GM18498 (cell line): ENCODE measurements around the gene UBE2J1.

Experiments used
- ATAC-seq: cut with Tn5 transposase; IDR thresholded peaks from one replicate; pipeline ENCODE4 v1.9.1; 2021; ENCODE audit warnings: mild to moderate bottlenecking, moderate library complexity; ENCODE audit not compliant: unreplicated experiment

The UBE2J1 gene

DNA sequence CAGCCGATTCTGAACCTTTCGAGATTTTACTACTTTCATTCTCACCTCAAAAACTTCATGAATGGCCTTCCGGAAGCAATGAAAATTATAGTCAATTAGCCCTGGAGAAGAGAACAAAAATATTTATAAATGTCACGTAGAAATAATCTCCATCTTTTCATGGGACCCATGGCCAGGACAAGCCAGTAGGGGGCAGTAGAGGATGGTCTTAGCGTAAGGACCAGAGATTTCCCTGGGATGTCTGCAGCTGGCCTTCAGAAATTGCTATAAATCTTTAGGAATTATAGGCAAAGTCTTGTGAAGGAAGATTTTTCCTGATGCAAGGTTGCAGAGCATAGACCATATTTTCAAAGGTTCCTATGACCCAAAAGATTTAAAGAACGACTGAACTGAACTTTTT is 15.6 kb upstream of the UBE2J1 start:
- ATAC-seq, result no peak

DNA sequence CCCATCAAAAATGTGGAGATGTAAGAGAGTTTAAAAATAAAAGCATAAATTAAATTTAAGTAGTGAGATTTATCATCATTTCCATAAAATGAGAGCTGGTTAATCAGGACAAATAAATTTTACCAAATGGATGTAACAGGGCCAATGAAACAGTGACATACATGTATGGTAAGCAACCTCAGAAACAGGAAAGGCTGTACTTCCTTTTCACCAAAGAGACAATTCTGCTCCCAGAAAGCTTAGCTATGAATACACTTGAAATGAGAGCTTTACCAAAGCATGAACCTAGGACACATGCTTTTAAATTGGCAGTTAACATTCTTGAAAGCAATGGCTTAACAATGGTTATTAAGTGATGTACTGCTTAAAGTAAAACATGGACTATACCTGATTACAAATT is 12.1 kb upstream of the UBE2J1 start:
- no peak for ATAC-seq

DNA sequence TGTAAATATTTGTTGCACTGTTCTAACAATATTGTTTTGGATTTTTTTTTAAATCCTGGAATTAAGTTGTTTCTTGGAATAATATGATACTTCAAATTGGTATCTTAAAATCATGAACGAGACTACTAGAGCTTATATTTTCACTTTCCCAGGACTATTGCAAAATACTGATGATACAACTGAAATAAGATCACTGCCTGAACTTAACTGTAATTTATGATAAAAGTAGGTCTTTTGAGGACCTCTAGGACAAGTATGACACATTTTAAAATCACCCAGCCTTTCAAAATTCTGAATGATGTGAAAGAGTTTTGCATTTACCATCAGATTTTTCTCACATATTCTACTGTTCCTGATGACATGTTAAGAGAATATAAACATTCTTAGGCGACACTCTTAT is 8.6 kb upstream of the UBE2J1 start:
- ATAC-seq, result no peak

DNA sequence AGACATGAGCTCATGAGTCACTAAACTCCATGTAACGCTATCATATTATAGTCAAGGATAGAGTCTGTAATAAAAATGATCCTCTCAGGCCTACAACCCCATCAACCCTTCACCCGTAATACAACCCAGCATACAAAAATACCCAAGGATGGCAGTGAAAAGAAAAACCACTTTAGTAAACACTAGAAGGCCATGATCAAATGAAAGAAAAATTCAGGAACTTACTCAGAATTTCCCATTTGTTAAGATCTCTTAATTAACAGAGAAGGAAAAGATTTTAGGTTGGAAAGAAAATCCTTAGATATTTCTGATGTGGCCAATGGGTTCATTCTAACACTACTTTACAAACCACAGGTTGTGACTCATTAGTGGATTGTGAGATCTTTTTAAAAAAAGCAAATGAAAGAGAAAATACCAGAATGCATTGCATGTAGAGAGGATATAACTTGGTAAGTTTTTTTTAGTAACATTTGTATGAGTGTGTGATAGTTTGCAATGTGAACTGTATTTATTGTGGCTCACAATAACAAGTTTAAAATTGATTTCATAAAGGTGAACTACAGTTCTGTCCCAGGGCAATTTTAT is 8.0 kb upstream of the UBE2J1 start:
- ATAC-seq, result peak; percentile 51

DNA sequence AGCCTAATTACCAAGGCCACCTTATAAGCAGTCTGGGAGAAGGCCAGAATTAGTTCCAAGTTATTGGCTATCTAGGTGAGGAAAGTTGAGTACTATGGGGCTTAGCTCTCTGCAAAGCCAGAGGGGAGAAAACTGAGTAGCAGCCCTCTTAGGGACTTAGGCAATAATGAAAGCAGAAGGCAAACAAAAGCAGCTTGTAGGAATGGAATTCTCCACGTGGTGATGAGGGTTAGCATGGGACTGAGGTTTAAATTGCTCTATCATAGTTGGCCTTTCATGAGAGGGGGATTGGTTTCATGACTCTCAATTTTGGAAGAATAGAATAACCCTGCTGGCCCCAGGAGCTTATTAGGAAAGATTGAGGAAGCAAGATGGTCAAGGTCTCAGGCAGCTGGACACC is 7.0 kb upstream of the UBE2J1 start:
- no peak for ATAC-seq

DNA sequence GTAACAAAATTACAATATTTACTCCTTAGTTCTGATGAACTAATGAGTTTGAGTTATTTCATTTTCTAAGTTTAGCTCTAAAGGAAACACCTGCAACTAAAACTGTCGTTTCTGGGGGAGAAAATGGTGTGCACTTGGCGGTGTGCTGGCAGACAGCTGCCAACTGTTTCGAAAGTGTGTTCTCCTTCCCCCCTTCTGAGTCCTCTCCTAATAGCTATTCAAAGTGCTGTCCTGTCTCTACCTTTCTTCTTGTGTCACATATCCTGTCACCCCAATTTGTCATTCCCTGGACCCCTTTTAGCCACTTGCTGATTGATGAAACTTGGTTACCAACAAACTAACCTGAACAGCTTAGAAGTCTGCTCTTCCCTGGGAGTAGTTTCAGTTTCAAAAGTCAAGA is 4.9 kb upstream of the UBE2J1 start:
- ATAC-seq, result peak; percentile 54

DNA sequence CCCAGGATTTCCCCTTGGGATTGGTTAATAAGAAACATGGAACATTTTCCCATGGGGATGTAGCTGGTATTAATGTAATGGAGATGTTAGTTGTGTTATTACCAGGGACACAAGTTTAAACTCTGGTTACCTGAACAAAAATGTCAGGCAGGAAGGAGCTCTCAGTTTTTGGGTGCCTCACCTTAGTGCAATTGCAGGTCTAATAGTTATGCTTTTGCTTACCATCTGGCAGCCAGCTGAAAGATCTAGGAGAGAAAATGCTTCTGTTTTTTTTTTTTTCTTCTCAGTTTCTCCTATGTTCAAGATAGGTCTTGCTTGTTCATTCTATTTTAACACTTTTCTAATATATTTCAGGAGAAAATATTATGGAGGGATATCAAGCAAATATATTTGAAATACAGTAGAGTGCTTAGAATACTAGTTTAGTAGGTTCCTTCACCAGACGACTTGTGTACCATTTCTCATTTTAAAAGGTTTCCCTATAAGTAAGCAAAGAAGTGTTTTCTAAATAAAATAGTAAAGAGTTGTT is 4.2 kb upstream of the UBE2J1 start:
- no peak for ATAC-seq

DNA sequence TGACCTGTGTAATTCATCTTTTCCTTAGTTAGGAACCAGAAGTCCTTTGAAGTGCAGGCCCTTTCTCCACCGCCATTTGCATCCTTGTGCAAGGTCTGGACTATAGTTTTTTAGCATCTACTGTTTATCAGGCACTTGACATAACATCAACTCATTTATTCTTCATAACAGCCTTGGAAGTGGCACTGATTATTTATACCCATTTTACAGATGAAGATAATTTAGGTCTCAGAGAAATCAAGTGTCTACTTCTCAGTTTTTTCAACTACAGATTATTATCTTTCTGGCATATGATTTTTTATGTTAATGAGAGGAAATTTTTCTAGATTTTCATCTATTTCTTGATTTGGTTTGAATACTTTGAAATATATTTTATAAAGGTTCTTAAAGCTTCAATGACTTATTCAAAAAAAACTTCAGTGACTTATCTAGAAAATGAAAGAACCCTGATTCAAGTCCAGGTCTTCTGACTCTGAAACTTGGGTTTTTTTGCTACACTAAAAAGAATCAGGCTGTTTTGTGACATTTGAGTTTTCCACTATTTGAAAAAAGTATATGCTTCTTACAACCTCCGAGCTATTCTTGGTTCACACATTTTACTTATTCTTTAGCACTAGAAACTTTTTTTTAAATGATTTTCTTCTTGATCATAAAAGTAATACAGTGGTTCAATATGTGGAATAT is 3.1 kb upstream of the UBE2J1 start:
- no peak for ATAC-seq

DNA sequence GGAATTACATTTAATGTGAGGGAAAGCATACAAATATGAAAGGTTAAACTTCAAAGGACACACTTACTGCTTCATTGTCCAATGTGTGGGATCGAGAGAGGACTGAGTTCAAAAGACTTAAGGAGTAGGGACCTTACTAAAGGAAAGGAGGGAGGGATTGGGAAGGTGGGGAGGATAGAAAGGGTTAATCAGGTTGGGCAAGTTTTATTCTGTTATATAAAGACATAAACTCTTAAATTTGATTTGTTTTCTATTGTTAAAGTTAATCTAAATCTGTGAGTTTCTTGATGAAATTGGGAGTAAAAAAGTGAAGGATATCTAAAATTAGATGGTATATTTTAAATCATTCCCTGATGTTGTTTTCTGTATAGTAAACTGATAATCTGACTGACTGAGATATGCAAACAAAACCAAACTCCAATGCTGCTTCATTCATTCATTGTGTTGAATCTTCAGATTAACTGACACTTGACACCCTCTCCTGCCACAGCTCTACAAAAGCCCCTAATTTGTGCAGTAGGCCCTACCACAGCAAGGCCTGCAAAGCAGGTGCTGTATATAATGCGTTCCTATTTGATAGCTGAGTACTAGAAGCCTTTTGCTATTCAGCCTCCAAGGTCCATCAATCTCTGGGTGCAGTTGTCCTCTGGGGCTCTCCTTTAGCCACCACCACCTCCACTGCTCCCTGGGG is 1.3 kb upstream of the UBE2J1 start:
- ATAC-seq, result no peak

DNA sequence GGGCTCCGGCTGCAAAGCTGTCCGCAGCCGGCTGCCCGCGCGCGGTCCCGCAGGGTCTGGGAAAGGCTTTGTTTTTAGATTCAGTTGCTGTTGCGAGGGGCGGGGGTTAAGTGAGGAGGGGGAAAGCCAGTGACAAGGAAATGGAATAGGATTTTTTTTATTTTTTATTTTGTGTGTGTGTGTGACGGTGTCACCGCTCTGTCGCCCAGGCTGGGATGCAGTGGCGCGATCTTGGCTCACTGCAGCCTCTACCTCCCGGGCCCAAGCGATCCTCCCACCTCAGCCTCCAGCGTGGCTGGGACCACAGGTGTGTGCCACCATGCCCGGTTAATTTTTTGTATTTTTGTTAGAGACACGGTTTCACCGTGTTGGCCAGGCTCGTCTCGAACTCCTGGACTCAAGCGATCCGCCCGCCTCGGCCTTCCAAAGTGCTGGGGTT is 615 bp upstream of the UBE2J1 start:
- ATAC-seq, result no peak

DNA sequence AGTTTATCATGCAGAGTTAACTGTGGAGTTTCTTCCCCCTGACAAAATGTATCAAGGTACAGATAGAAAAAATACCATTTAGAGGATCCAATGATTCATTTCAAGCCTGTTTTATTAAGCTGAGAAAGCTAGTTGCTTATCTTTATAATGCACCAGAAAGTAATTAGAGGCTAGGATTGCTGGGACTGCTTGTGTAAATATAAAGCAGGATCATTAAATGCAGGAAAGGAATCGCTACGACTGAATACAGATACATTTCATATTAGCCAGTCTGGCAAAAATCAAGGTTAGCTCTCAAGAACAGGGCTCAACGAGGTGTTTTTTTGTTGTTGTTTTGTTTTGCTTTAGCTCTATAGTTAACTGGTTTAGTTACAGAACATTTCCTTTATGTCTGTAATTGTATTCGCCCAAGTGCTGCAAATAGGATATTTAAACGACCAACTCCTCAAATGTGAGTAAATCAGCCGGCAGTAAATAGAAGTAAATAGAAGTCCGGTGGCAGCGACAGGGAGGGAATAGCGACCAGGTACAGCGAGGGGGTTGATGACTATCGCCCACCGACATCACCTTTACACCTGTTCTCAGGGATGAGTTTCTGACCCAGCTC is 748 bp downstream of the UBE2J1 start:
- no peak for ATAC-seq

DNA sequence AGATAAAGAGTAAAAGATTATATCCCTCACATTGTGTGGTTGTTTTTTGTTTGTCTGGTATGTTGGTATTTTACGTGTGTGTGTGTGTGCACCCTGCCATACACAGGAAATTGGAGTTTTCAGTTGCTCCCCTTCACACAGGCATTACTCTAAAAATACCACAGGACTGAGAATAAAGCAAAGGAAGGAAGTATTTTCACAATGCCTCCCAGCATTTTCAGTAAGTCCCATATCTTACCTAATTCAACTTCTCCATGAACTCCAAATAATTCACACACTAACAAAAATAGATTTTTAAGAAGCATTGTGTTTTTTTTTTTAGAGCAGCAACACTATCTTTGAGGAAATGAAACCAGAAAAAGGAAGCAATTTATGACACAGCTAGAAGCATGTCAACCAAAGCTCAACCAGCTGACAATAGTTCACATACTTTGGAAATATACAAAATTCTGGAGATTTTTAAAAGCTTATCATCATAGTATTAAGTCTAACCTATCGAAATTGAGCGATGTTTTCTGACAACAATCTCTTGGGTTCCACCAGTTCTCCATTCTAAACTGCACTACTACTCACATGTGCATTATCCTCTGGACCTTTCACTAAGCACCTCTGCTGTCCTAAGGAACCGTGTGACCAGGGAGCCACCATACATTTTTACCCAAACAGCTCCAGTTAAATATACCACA is 2.1 kb downstream of the UBE2J1 start:
- ATAC-seq, result peak; percentile 38

DNA sequence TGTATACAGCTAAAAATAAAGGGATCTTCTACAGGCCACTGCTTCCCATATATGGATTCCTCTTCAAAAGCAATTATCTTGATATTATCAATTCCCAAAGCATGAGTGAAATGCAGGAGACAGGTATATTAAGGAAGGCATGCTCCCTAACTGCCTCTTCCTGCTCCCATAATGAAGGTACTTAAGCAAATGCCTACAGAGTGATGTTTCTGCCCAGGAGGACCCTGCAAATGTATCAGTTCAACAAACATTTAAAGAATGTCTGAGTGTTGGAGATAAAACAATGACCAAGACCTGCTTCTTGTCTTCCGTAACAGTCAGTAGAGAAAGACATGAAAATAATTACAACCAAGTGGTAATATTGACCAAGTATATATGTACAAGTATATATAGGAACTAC is 4.2 kb downstream of the UBE2J1 start:
- no peak for ATAC-seq

DNA sequence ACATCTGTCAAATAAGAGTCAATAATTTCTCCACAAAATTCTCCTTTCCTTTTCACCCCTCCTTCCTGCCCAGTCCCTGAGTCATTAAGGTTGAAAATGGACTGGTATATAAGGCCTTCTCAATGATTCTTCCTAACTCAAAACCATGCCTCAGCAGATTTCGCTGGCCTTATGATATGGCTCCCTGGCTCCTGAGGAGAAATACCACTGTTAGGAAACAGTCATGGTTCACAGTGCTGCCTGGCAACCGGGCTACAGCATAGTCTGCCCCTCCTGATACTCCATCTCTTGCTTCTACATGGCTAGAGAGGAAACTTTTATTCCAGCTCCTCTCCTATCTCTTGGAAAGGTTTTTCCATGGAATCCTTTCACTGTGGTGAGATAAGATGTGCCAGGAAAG is 4.7 kb downstream of the UBE2J1 start:
- ATAC-seq, result no peak

DNA sequence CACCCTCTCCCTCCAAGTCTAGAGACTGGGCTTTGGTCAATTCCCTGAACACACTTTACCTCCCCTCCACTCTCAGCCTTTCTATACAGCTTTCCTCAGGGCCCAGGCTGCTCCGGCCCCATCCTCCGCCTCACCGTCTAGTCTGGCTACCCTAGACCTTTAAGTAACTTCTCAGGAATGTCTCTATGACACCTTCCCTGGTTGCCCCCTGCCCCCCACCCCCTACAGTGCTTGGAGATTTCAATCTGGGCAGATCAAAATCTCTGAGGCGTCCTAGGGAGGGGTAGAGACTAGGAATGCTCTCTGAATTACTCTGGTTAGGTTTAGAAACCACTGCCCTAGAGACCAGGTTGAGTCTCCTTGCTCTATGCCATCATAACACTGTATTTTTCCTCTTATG is 6.1 kb downstream of the UBE2J1 start:
- no peak for ATAC-seq

DNA sequence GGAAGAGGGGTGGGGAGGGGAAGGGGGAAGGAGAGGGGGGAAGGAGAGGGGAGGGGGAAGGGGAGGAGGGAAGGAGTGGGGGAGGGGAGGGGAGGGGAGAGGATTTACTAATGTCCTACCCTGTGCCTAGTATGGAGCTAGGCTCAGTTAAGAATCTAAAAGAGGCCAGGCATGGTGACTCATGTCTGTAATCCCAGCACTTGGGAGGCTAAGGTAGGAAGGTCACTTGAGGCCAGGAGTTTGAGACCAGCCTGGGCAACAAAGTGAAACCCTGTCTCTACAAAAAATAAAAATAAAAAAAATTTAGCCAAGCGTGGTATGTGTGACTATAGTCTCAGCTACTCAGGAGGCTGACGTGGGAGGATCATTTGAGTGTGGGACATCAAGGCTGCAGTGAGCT is 13.0 kb downstream of the UBE2J1 start:
- ATAC-seq, result no peak

DNA sequence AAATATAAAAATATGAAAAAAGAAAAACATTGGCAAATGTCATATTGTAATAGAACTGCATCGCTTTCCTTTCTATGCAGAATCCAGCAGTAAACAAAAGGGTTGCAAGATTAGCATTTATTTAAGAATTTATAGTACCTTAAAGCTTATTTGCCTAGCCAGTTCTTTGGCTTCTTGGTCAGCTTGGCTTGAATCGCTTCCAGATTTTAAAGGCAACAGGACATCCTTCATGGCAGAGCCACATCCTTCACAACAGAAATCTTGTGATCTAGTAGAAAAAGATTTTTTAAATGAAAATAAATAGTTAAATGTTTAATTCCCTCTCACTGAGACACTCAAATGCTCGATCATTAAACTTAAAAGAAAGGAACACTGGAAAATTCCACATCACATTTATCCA is 17.4 kb downstream of the UBE2J1 start:
- ATAC-seq, result no peak

DNA sequence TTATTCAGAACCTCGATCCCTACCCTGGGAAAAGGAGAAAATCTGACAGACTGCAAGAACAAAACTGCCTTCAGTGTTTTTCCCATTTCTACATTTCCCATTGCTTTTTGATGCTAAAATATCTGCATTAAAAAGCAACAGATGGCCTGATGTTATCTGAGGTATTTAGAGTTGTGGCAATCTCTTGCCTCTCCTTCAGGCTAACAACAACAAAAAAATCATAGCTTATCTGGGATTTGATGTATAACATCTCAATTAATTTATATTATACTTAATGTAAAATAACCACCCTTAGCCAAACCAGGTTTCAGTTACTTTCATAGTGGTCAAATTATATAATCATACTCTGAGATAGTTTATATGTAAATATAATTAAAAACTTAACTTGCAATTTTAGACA is 21.6 kb downstream of the UBE2J1 start:
- no peak for ATAC-seq

DNA sequence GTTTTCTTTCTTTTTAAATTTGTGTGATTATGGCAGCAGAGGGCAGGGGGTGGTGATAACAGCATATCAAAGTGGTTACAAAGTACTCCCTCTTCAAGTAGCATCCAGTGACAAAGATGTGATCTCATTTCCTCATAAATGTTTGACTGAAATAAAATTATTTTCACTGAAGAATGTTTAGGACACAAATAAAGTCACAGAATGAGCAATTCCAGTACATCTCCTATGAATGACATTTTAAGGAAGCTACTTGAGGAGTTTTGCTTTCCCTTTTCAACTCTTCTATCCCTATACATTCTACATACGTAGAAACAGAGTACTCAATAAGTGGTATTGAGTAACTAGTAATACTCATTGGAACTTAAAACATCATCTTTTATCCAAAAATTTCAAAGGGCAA is 23.5 kb downstream of the UBE2J1 start:
- no peak for ATAC-seq

DNA sequence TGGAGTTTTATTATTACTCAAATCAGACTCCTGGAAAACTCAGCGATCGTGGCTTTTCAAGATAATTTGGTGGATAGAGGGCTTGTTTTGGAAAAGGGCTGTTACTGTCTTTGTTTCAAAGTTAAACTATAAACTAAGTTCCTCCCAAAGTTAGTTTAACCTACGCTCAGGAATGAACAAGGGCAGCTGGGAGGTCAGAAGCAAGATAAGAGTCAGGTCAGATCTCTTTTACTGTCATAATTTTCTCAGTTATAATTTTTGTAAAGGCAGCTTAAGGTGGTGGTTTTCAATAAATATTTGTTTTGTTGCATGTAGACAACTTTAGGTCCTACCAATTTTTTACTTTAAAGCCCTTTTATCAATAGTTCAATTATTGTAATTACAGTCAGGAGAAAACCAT is 28.2 kb downstream of the UBE2J1 start:
- ATAC-seq, result no peak

DNA sequence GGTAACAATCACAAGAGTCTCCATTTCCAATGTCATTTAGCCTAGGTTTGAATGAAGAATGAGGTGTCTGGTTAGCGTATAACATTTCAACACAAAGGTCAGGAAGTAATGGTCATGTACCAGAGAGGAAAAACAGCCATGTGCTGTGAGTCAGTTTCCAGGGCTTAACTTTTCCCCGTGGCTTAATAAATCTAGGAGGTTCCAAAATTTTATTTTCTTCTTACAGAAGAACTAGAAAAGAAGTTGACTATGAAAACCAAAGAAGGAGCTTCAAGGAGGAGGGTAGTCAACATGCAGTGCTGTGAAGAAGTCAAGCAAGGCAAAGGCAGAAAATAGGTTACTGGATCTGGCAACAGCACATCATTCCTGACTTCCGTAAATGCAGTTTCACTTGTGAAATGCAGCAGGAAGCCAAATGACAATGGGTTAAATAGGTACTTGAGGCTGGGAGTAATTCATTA is 29.0 kb downstream of the UBE2J1 start:
- no peak for ATAC-seq
